HFFc6 (cell line): Measurements from ENCODE around the gene MED4. TPM values are rescaled to one million over a fixed set of nuclear protein-coding genes. Genes with fewer than 3 reads are reported as not detected.

Experiments
- DNase-seq: peaks from one replicate; pipeline ENCODE4 v3.0.0-alpha.2; 2018
- H3K27ac Mint-ChIP-seq: 2 replicates; pipeline ENCODE4 v1.8.0; 2020; ENCODE audit warnings: mild to moderate bottlenecking, mixed read lengths
- H3K27me3 Mint-ChIP-seq: 2 replicates; pipeline ENCODE4 v1.8.0; 2021; ENCODE audit warnings: mild to moderate bottlenecking, moderate library complexity, mixed read lengths; ENCODE audit not compliant: insufficient read depth
- H3K36me3 Mint-ChIP-seq: 2 replicates; pipeline ENCODE4 v1.8.0; 2021; ENCODE audit warnings: low read depth, mixed read lengths
- H3K4me1 Mint-ChIP-seq: 2 replicates; pipeline ENCODE4 v1.8.0; 2020; ENCODE audit warnings: low read depth, mixed read lengths
- H3K4me3 Mint-ChIP-seq: 2 replicates; pipeline ENCODE4 v1.8.0; 2020; ENCODE audit warnings: mild to moderate bottlenecking, moderate library complexity, mixed read lengths
- H3K9me3 Mint-ChIP-seq: 2 replicates; pipeline ENCODE4 v1.8.0; 2020; ENCODE audit warnings: mild to moderate bottlenecking, mixed read lengths
- CTCF ChIP-seq: fragments of 200-600 bp; sonication (generic); IDR thresholded peaks from 2 replicates; pipeline ENCODE4 v1.5.0; 2021; ENCODE audit warnings: antibody characterized with exemption, mild to moderate bottlenecking
- total RNA-seq, 6 experiments: library from RNA; stranded (reverse); fragmentation: NEBNext Ultra II Directional; extraction: Animal tissue kit (Norgen Biotek cat#: 25700); gene quantifications; 2 replicates in 1 of 6; 3 replicates in 5 of 6; pipeline ENCODE4 v1.2.3, GENCODE V29; 2021

The MED4 gene
- total RNA-seq, 6 experiments from 2014 or later, result 36.1 to 43.7 (median 40.8) TPM

GRCh38 chr13:48120241-48120640 lies 25.3 kb upstream of the MED4 start:
- no peaks in the 10 kb centered on the region for H3K36me3 Mint-ChIP-seq
- no peak overlapping the region for H3K4me3 Mint-ChIP-seq
- H3K27me3 Mint-ChIP-seq, result peaks cover 11% of the 10 kb centered on the region
- no peaks in the 10 kb centered on the region for H3K4me1 Mint-ChIP-seq
- no peak overlapping the region for H3K27ac Mint-ChIP-seq
- DNase-seq, result no peak
- no peak for TF ChIP-seq CTCF
- no peaks in the 10 kb centered on the region for H3K9me3 Mint-ChIP-seq

GRCh38 chr13:48118030-48118429 lies 23.1 kb upstream of the MED4 start:
- H3K9me3 Mint-ChIP-seq, result no peaks in the 10 kb centered on the region
- peaks cover 8% of the 10 kb centered on the region for H3K27me3 Mint-ChIP-seq
- TF ChIP-seq CTCF, result no peak
- H3K27ac Mint-ChIP-seq, result no peak overlapping the region
- no peak for DNase-seq
- no peak overlapping the region for H3K4me3 Mint-ChIP-seq
- no peaks in the 10 kb centered on the region for H3K36me3 Mint-ChIP-seq
- peaks cover 12% of the 10 kb centered on the region for H3K4me1 Mint-ChIP-seq

GRCh38 chr13:48116808-48117207 lies 21.9 kb upstream of the MED4 start:
- no peak for TF ChIP-seq CTCF
- no peak for DNase-seq
- Mint-ChIP-seq H3K4me1 (peaks cover 14% of the 10 kb centered on the region), H3K36me3 (no peaks in the 10 kb centered on the region), H3K27me3 (peaks cover 8% of the 10 kb centered on the region), H3K27ac (no peak overlapping the region), H3K4me3 (no peak overlapping the region), H3K9me3 (no peaks in the 10 kb centered on the region)

- DNase-seq, result no peak
- Mint-ChIP-seq H3K27ac (no peak overlapping the region), H3K4me1 (peaks cover 14% of the 10 kb centered on the region), H3K36me3 (no peaks in the 10 kb centered on the region), H3K9me3 (no peaks in the 10 kb centered on the region), H3K27me3 (peaks cover 8% of the 10 kb centered on the region), H3K4me3 (no peak overlapping the region; the same call in 1 of the 2 replicates)
- TF ChIP-seq CTCF, result no peak
Measured at GRCh38 chr13:48113756-48114130, 18.8 kb upstream of the MED4 start.

GRCh38 chr13:48112896-48113755 lies 18.2 kb upstream of the MED4 start:
- peaks cover 7% of the 10 kb centered on the region for H3K27me3 Mint-ChIP-seq
- peaks cover 14% of the 10 kb centered on the region for H3K4me1 Mint-ChIP-seq
- H3K36me3 Mint-ChIP-seq, result no peaks in the 10 kb centered on the region
- H3K27ac Mint-ChIP-seq, result no peak overlapping the region
- TF ChIP-seq CTCF, result no peak
- no peak for DNase-seq
- H3K9me3 Mint-ChIP-seq, result no peaks in the 10 kb centered on the region
- peak overlapping the region; percentile 26 for H3K4me3 Mint-ChIP-seq
